Naive thymus-derived CD4-positive, alpha-beta T cell (primary cell): ENCODE data around the gene B9D2. TPM values are rescaled to one million over a fixed set of nuclear protein-coding genes. Genes with fewer than 3 reads are reported as not detected.

Experiments
- ATAC-seq: fragments of 150-1000 bp; cut with Tn5 transposase; 2 replicates; pipeline ENCODE4 v1.10.0; 2021; ENCODE audit warnings: mild to moderate bottlenecking, moderate library complexity
- CTCF ChIA-PET: fragments of 350-600 bp; sonication (Branson Sonifier 250); formaldehyde crosslinking; loops from one replicate; lab custom pipeline; 2021; ENCODE audit warnings: antibody characterized with exemption; lab: Charles Lee
- POLR2A ChIA-PET: fragments of 350-600 bp; sonication (Branson Sonifier 250); formaldehyde crosslinking; loops from one replicate; lab custom pipeline; 2021; ENCODE audit warnings: antibody characterized with exemption, inconsistent platforms; lab: Charles Lee
- DNase-seq, 9 donors: peaks; one replicate each; pipeline versions ENCODE4 v3.0.0 to v3.0.0-alpha.2; 2020 to 2022; ENCODE audit warnings: mixed read lengths in 1 of 9
- H3K27ac ChIP-seq: one replicate; pipeline ENCODE4 v1.7.0; 2013; ENCODE audit warnings: mild to moderate bottlenecking, low read depth, low read length, moderate library complexity
- H3K27me3 ChIP-seq, 2 donors: one replicate each; pipeline ENCODE4 v1.7.0; 2013; ENCODE audit warnings: low read length in 2 of 2, mild to moderate bottlenecking in 2 of 2, moderate library complexity in 2 of 2; ENCODE audit not compliant: control insufficient read depth in 2 of 2, insufficient read depth in 2 of 2
- H3K36me3 ChIP-seq, 3 experiments: 1 replicate in 2 of 3; 2 replicates in 1 of 3; pipeline ENCODE4 v1.7.0; 2013; ENCODE audit warnings: low read length in 3 of 3, mild to moderate bottlenecking in 3 of 3, moderate library complexity in 1 of 3; ENCODE audit not compliant: insufficient read depth in 3 of 3, control insufficient read depth in 2 of 3
- H3K4me1 ChIP-seq, 2 donors: one replicate each; pipeline ENCODE4 v1.7.0; 2013; ENCODE audit warnings: low read length in 2 of 2, mild to moderate bottlenecking in 2 of 2, moderate library complexity in 1 of 2; ENCODE audit not compliant: control insufficient read depth in 2 of 2, insufficient read depth in 2 of 2
- H3K4me3 ChIP-seq: 2 replicates; pipeline ENCODE4 v1.7.0; 2013; ENCODE audit warnings: mild to moderate bottlenecking, low read length
- H3K9me3 ChIP-seq, 3 experiments: 1 replicate in 2 of 3; 2 replicates in 1 of 3; pipeline ENCODE4 v1.7.0; 2013; ENCODE audit warnings: low read length in 3 of 3; ENCODE audit not compliant: control insufficient read depth in 2 of 3
- H3K27ac Mint-ChIP-seq, 9 donors: one replicate each; pipeline ENCODE4 v1.8.0; 2020 to 2022; ENCODE audit warnings: mixed read lengths in 9 of 9, mild to moderate bottlenecking in 8 of 9, moderate library complexity in 5 of 9, inconsistent platforms in 2 of 9
- H3K27me3 Mint-ChIP-seq, 5 donors: one replicate each; pipeline ENCODE4 v1.8.0; 2021 to 2022; ENCODE audit warnings: mixed read lengths in 5 of 5, mild to moderate bottlenecking in 1 of 5
- H3K36me3 Mint-ChIP-seq, 5 donors: one replicate each; pipeline ENCODE4 v1.8.0; 2020 to 2022; ENCODE audit warnings: mixed read lengths in 5 of 5, mild to moderate bottlenecking in 3 of 5, inconsistent platforms in 1 of 5
- H3K4me1 Mint-ChIP-seq, 7 donors: one replicate each; pipeline ENCODE4 v1.8.0; 2020 to 2022; ENCODE audit warnings: mixed read lengths in 7 of 7, mild to moderate bottlenecking in 3 of 7, inconsistent platforms in 1 of 7
- H3K4me3 Mint-ChIP-seq, 10 donors: one replicate each; pipeline ENCODE4 v1.8.0; 2020 to 2022; ENCODE audit warnings: mild to moderate bottlenecking in 10 of 10, mixed read lengths in 10 of 10, moderate library complexity in 6 of 10, inconsistent platforms in 2 of 10
- H3K9me3 Mint-ChIP-seq, 11 donors: one replicate each; pipeline ENCODE4 v1.8.0; 2020 to 2022; ENCODE audit warnings: mixed read lengths in 11 of 11, mild to moderate bottlenecking in 4 of 11, inconsistent platforms in 1 of 11, moderate library complexity in 1 of 11
- intact Hi-C, 2 donors: fragments of 100-400 bp; cut with micrococcal nuclease; formaldehyde crosslinking; loops; one replicate each; pipeline ENCODE4 v1.15.1; 2023
- polyA plus RNA-seq, 2 donors: library from polyadenylated mRNA; unstranded; fragments of 300-500 nt; fragmentation: Illumina TruSeq; gene quantifications; one replicate each; pipeline ENCODE4 v1.2.3, GENCODE V29; 2021
- total RNA-seq, 6 experiments: library from RNA in 5 of 6; stranded (reverse) in 5 of 6; gene quantifications; 1 replicate in 5 of 6; 2 replicates in 1 of 6; pipeline ENCODE4 v1.2.3 and lab custom pipeline; 2021 to 2026

Gene B9D2, protein sequence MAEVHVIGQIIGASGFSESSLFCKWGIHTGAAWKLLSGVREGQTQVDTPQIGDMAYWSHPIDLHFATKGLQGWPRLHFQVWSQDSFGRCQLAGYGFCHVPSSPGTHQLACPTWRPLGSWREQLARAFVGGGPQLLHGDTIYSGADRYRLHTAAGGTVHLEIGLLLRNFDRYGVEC
- total RNA-seq (10 to 100 TPM; 11.6 to 38.9 (median 12.5) TPM), polyA plus RNA-seq (10 to 100 TPM; 18.0 to 20.5 TPM), total RNA-seq (lab: John Stamatoyannopoulos, UW) (41.7 reads per million, percentile 67 among the genes with 10 or more reads in this experiment)

DNA sequence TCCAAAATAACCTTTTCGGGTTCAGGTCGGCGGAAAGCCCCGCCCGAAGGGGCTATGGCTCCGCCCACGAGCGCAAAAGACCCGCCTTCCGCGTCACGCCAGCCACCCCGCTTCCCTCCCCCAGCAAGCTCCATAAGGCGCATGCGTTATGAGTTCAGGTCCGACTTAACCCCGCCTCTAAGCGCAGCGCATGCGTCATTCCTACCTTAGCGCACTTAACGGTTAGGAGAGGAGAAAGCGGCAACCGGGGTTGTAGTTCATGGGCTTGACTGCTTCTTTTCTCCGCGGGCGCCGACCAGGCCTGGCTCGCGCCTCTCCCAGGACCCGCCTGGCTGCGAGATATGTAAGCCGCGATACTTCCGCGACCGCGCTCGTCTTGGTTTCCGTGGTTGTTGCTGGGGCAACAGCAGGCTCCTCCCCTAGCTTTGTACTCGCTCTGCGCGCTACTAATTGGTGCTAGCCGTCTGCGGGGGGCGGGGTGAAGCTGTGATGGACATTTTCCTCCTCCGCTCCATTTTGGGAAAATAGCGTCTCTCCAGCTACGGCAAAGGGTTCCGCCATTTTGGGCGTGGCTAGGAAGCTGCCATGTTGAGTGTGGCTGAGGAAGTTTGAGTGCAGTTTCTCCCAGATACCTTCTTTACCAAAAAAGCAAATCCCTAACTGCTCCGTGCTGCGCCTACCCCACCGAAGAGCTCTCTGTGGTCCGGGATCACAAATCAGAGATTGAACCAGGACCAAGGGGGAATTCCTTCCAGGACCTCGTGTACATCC lies at the start of gene B9D2:
Gene B9D2, minus strand, starts transcription at position 397 of the 771 bp plus-strand sequence. CDS start 630 bp downstream, outside the sequence.
- H3K36me3 ChIP-seq, result no peaks in the 10 kb centered on the region
- peak within 1 kb of the TSS; percentile 82 to 100 (median 98) for H3K4me3 Mint-ChIP-seq
- no peaks in the 10 kb centered on the region for H3K9me3 Mint-ChIP-seq
- peaks cover 0 to 8% (median 3%) of the 10 kb centered on the region in 5 donors for H3K36me3 Mint-ChIP-seq
- CTCF ChIA-PET, result interaction anchor here (0.7 to 4.2 kb wide), 9 partner anchors 9 to 206 kb away, joined by 3 to 39 read pairs (median 3); partner anchors contain the start of gene TGFB1
- peaks cover 14 to 51% (median 41%) of the 10 kb centered on the region in 7 donors for H3K4me1 Mint-ChIP-seq
- peak within 1 kb of the TSS; percentile 98 for H3K4me3 ChIP-seq
- ATAC-seq (peak; percentile 96), DNase-seq (peak; percentile 91 to 99 (median 98))
- intact Hi-C loops, result loop anchor here (1.0 to 5.0 kb wide), 8 partner anchors 10 to 1017 kb away; partner anchors contain the start of genes BCKDHA (in 2 of the 2), EXOSC5 (in 2 of the 2), C19orf47 (in 1 of the 2) and DMAC2 (in 1 of the 2)
- peak within 1 kb of the TSS; percentile 96 to 100 (median 99) for H3K27ac Mint-ChIP-seq
- peak within 1 kb of the TSS; percentile 99 for H3K27ac ChIP-seq
- H3K4me1 ChIP-seq, result peaks cover 15 to 21% of the 10 kb centered on the region in 2 donors
- H3K27me3 Mint-ChIP-seq, result no peaks in the 10 kb centered on the region
- POLR2A ChIA-PET, result interaction anchor here (0.6 to 5.2 kb wide), 29 partner anchors 9 to 1173 kb away, joined by 3 to 127 read pairs (median 4); partner anchors contain the start of genes ACTMAP, BCKDHA, CCDC97 and CEACAM21
- no peaks in the 10 kb centered on the region for H3K27me3 ChIP-seq
- no peaks in the 10 kb centered on the region for H3K9me3 ChIP-seq

DNA sequence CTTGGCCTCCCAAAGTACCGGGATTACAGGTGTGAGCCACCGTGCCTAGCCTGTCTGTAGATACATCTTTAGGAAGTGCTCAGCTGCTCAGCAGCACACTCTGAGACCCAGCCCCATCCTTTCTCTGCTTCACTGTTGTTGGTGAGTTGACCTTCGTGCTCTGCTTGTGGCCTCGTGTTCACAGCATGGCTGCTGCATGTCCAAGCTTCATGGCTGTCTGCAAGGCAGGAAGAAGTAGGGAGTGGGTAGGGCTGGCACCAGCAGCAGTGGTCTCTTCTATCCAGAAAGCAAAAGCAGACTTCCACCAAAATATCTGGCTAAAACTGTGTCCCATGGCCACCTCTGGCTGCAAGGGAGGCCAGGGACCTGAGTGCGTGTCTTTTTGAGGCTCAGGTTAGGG lies 49.0 kb upstream of the B9D2 start:
- no peak for ATAC-seq
- intact Hi-C loops, result no loop called here
- H3K9me3 Mint-ChIP-seq, result no peaks in the 10 kb centered on the region
- ChIA-PET POLR2A (interaction anchor here (1.3 kb wide), 1 partner anchor 14 kb away, joined by 3 read pairs; no protein-coding TSS in a partner anchor), CTCF (no interaction called here)
- H3K27ac Mint-ChIP-seq, result no peak overlapping the region
- DNase-seq, result no peak
- H3K27ac ChIP-seq, result no peak overlapping the region
- H3K36me3 ChIP-seq, result peaks cover 0 to 64% (median 0%) of the 10 kb centered on the region in 3 experiments
- no peaks in the 10 kb centered on the region for H3K27me3 Mint-ChIP-seq
- H3K4me1 Mint-ChIP-seq, result peaks cover 0 to 21% (median 11%) of the 10 kb centered on the region in 7 donors
- H3K4me3 ChIP-seq, result no peak overlapping the region
- H3K27me3 ChIP-seq, result no peaks in the 10 kb centered on the region
- peaks cover 0 to 4% of the 10 kb centered on the region in 2 donors for H3K4me1 ChIP-seq
- H3K36me3 Mint-ChIP-seq, result peaks cover 6 to 26% (median 8%) of the 10 kb centered on the region in 5 donors
- no peaks in the 10 kb centered on the region for H3K9me3 ChIP-seq
- no peak overlapping the region for H3K4me3 Mint-ChIP-seq

DNA sequence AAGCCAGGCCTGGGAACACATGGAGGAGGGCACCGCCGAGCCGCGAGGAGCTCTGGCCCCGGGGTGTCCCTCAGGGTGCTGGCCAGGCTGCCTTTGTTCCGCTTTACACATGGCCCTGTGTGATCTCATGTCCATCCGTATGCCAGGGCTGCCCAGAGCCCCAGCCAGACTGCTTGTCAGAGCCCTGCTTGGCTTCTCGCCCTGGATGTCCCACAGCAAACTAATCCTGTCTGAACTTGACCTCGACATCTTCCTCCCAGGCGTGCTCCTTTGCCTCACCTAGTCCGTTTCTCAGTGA lies 48.0 kb upstream of the B9D2 start:
- POLR2A ChIA-PET, result interaction anchor here (1.3 kb wide), 1 partner anchor 13 kb away, joined by 3 read pairs; no protein-coding TSS in a partner anchor
- peaks cover 0 to 25% (median 15%) of the 10 kb centered on the region in 7 donors for H3K4me1 Mint-ChIP-seq
- H3K9me3 Mint-ChIP-seq, result no peaks in the 10 kb centered on the region
- DNase-seq (no peak), ATAC-seq (no peak)
- H3K27me3 Mint-ChIP-seq, result no peaks in the 10 kb centered on the region
- peaks cover 6 to 21% (median 8%) of the 10 kb centered on the region in 5 donors for H3K36me3 Mint-ChIP-seq
- no peak overlapping the region for H3K4me3 ChIP-seq
- no peaks in the 10 kb centered on the region for H3K9me3 ChIP-seq
- peaks cover 0 to 4% of the 10 kb centered on the region in 2 donors for H3K4me1 ChIP-seq
- H3K27ac Mint-ChIP-seq, result peak overlapping the region in 1 of 9 donors; percentile 38
- intact Hi-C loops, result no loop called here
- H3K36me3 ChIP-seq, result peaks cover 0 to 55% (median 0%) of the 10 kb centered on the region in 3 experiments
- no peak overlapping the region for H3K4me3 Mint-ChIP-seq
- no peak overlapping the region for H3K27ac ChIP-seq
- CTCF ChIA-PET, result no interaction called here
- H3K27me3 ChIP-seq, result no peaks in the 10 kb centered on the region

DNA sequence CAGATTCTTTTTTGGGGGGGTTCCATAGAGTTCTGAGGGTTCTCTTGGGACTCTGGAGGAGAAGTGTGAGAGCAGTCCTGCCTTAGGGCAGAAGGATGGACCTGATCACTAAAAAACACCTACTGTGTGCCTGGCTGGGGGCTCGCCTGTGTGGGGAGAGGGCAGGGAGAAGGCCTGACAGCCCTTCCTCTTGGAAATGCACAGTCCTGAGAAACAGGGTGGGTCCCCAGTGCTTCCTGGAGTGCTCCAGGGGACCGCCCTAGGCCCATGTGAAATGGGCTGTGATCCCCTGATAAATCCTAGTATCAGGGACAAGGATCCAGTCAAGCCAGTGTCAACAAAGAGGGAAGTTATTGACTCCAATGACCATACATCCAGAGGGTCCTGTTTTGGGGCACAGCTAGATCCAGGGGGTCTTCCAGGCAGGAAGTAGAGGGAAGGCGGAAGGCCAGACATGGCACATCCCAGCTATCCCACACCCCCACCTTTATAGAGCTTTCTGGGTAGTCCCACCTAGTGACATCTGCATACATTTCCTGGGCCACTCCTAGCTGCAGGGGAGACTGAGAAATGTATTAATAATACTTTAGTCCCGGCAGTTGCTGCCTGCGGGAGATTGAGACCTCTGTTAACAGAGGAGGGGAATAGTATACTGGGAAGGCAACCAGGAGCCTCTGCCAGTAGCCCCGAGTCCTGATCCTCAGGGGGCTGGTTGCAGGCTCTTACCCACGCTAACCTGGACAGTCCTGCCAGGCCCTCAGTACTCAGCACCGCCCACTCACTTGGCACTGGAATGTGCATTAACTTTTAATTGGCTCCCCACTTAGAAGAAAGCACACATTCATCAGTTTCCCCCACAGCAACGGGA lies 47.4 kb upstream of the B9D2 start:
- Histone ChIP-seq H3K4me3 (no peak overlapping the region), H3K27ac (no peak overlapping the region), H3K36me3 (peaks cover 0 to 49% (median 0%) of the 10 kb centered on the region in 3 experiments), H3K27me3 (no peaks in the 10 kb centered on the region), H3K9me3 (no peaks in the 10 kb centered on the region), H3K4me1 (peaks cover 0 to 4% of the 10 kb centered on the region in 2 donors)
- ATAC-seq (no peak), DNase-seq (no peak)
- H3K27me3 Mint-ChIP-seq, result no peaks in the 10 kb centered on the region
- no peaks in the 10 kb centered on the region for H3K9me3 Mint-ChIP-seq
- ChIA-PET CTCF (interaction anchor here (0.8 kb wide), 1 partner anchor 1001 kb away, joined by 3 read pairs; no protein-coding TSS in a partner anchor), POLR2A (no interaction called here)
- H3K27ac Mint-ChIP-seq, result peak overlapping the region in 1 of 9 donors; percentile 26
- peaks cover 6 to 20% (median 8%) of the 10 kb centered on the region in 5 donors for H3K36me3 Mint-ChIP-seq
- H3K4me3 Mint-ChIP-seq, result no peak overlapping the region
- peaks cover 0 to 28% (median 16%) of the 10 kb centered on the region in 7 donors for H3K4me1 Mint-ChIP-seq
- intact Hi-C loops, result no loop called here

DNA sequence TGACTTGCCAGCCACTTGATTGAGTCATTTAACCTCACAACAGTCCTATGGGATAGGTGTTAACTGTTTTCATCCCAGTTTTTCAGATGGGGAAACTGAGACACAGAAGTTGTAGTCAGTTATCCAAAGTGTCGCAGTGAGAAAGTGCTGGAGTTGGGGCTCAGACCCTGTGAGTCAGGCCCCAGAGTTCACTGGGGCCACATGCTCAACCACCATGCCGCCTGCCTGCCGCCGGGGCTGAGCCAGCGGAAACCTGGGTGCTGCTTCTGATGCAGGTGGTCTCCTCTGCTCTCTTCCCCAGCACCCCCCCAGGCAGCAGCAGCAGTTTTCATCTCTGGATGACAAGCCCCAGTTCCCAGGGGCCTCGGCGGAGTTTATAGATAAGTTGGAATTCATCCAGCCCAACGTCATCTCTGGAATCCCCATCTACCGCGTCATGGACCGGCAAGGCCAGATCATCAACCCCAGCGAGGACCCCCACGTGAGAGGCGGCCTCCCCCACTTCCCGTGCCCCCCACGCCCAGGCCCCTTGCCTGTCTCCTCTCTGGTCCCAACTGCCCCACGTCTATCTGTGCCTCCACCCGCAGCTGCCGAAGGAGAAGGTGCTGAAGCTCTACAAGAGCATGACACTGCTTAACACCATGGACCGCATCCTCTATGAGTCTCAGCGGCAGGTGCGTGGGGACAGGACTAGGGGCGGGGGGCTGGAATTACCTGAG lies 46.5 kb upstream of the B9D2 start:
- no peak overlapping the region for H3K4me3 Mint-ChIP-seq
- peak overlapping the region in 1 of 9 donors; percentile 47 for H3K27ac Mint-ChIP-seq
- intact Hi-C loops, result no loop called here
- Histone ChIP-seq H3K9me3 (no peaks in the 10 kb centered on the region), H3K4me3 (no peak overlapping the region), H3K36me3 (peaks cover 0 to 50% (median 0%) of the 10 kb centered on the region in 3 experiments), H3K27me3 (no peaks in the 10 kb centered on the region), H3K4me1 (peaks cover 0 to 4% of the 10 kb centered on the region in 2 donors), H3K27ac (no peak overlapping the region)
- ChIA-PET CTCF (interaction anchor here (0.8 kb wide), 1 partner anchor 1000 kb away, joined by 3 read pairs; no protein-coding TSS in a partner anchor), POLR2A (no interaction called here)
- H3K36me3 Mint-ChIP-seq, result peaks cover 6 to 18% (median 8%) of the 10 kb centered on the region in 5 donors
- ATAC-seq, result no peak
- no peaks in the 10 kb centered on the region for H3K9me3 Mint-ChIP-seq
- peaks cover 0 to 31% (median 16%) of the 10 kb centered on the region in 7 donors for H3K4me1 Mint-ChIP-seq
- no peaks in the 10 kb centered on the region for H3K27me3 Mint-ChIP-seq
- no peak for DNase-seq
